ENCODE results near the gene DYNC1LI2.
A peak's percentile ranks its signal among the peaks of the same experiment; 100 is the strongest.
"Not testable (repeated sequence)": the region's sequence is repeated elsewhere in the genome, so short reads cannot be mapped to it uniquely, and the experiment has no call there.

DYNC1LI2 gene

GRCh38 chr16:66695935-66696668 is 55.3 kb downstream of the DYNC1LI2 start:
- DNase-seq = peak; percentile 37

DNA sequence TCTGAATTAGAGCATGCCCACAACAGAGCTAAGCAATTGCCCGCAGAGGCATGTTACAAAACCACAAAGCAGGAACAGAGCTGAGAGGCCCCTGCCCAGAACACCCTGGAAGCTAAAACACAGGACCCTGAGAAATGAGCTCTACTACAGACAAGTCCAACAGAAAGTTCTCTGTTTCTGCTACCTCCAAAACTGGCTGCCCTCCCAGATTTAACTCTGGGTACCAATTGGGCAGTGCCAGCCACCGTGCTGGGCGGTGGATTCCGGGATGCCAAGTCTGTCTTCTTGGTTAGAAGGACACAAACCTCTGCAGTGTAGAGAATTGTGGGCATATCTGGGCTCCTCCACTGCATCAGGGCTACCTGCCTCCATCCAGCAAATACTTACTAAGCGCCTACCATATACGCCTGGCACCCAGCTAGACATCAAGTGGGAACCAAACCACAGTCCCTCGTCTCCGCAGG is 55.9 kb downstream of the DYNC1LI2 start:
- DNase-seq = no peak

- no peak for DNase-seq
Measured at GRCh38 chr16:66693149-66693548, 58.3 kb downstream of the DYNC1LI2 start.

- no peak for DNase-seq
Measured at GRCh38 chr16:66692341-66692740, 59.1 kb downstream of the DYNC1LI2 start.

GRCh38 chr16:66691234-66691633 is 60.2 kb downstream of the DYNC1LI2 start:
- DNase-seq = no peak

DNA sequence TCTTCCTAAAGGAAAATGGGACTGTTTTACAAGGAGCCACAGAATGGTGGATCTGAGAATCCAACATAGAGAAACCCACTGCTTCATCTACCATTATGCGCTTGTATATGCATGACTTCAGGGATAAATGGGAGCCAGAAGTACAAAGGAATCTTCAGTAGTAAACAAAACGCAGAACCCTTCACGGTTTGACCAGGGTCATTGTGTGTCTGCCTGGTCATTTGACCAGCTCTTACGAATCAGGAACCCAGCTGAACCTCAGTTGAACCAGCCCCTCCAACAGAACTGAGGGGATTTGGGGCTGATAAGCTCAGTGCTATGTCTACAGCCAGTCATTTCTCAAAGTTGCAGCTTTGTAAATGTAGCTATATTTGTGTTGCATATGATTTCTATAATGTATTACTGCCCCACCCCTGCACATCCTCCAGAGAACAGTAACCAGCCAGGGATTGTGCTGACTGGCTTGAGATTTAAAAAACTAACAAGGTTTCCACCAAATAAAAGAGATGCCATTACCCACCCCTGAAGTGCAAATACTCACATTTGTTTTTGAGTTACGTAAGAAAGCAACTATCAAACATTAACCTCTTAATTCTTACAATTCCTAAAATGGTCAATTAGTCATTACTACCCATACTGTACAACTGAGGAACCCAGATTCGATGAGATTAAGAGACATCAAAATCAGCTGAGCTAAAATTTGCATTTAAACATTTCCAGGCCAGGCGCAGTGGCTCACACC is 61.1 kb downstream of the DYNC1LI2 start:
- DNase-seq = no peak

DNA sequence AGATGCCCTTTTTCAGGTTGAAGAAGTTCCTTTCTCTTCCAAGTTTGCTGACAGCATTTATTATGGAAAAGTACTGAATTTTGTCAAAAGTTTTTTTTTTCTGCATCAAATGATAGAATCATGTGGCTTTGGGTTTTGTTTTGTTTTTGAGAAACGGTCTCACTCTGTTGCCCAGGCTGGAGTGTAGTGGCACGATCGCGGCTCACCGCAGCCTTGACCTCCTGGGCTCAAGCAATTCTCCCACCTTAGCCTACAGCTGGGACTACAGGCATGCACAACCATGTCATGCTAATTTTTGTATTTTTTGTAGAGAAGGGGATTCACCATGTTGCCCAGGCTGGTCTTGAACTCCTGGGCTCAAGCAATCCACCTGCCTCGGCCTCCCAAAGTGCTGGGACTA is 62.1 kb downstream of the DYNC1LI2 start:
- no peak for DNase-seq

GRCh38 chr16:66687906-66688625 is 63.3 kb downstream of the DYNC1LI2 start:
- no peak for DNase-seq

- not testable (repeated sequence) for DNase-seq
Measured at GRCh38 chr16:66685501-66686115, 65.8 kb downstream of the DYNC1LI2 start.

DNA sequence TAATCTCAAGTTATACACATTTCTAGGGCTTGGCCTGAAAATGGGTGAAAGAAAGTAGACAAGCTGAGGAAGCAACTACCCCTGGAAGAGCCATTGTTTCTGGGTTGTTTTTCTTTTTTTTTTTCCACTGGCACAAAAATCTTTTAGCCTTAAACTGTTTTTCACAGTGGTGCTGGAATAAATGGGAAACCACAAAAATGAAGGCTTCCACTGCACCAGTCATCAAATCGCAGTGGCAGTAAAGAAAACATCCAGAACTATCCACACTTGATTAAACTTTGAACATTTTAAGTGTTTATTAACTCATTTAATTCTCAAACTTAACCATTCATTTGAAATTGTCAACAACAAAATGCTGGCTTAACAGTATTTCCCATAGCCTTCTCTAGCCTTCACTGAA is 69.1 kb downstream of the DYNC1LI2 start:
- no peak for DNase-seq

DNA sequence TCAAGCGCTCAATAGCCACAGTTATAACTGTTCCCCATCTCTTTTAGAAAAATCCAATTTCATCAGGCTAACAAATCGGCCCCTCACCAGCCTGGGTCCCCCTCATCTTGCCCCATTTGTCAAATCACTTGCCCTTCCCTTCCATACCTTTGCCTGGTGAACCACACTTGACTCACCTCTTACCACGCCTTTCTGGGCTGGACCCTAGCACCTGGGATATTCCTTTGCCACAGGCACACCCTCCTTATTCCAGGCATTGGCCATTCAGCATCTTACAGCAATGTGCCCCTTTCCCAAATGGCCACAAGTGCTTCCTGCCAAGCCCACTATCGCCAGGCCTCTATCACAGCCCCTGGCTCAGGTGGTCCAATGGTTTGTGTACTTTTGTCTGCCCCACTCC is 69.7 kb downstream of the DYNC1LI2 start:
- DNase-seq = no peak

GRCh38 chr16:66678337-66678736 is 73.1 kb downstream of the DYNC1LI2 start:
- DNase-seq = no peak

DNA sequence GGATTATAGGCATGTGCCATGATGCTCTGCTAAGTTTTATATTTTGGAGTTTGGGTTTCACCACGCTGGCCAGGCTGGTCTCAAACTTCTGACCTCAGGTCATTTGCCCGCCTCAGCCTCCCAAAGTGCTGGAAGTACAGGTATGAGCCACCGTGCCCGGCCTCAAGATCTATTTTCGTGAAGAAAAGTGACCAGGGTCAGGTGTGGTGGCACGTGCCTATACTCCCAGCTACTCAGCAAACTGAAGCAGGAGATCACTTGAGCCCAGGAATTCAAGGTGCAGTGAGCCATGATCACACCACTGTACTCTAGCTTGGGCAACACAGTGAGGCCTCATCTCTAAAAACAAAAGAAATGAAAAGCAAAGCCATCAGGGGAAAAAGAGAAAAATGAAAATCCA is 73.6 kb downstream of the DYNC1LI2 start:
- DNase-seq = no peak

DNA sequence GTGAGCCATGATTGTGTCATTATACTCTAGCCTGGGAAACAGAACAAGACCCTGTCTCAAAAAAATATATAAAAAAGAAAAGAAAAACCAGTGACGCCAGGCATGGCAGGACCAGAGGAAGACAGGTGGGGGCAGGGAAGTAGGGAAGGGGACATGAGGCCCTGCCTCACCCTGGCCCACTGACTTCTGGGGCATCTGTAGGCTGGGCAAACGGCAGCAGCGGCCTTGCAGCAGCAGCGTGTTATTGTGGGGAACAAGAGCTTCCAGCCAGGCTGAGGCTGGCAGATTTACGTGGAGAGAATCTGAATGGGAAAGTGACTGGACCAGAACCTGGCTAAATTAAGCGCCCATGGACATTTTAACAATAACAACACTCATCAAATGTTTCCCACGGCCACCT is 74.2 kb downstream of the DYNC1LI2 start:
- no peak for DNase-seq

- no peak for DNase-seq
Measured at GRCh38 chr16:66676599-66676998, 74.8 kb downstream of the DYNC1LI2 start.

- DNase-seq = no peak
Measured at GRCh38 chr16:66673691-66674090, 77.7 kb downstream of the DYNC1LI2 start.

Measured in NCI-H510A (cell line).